ENCODE data around the gene KCNT2.

DNA sequence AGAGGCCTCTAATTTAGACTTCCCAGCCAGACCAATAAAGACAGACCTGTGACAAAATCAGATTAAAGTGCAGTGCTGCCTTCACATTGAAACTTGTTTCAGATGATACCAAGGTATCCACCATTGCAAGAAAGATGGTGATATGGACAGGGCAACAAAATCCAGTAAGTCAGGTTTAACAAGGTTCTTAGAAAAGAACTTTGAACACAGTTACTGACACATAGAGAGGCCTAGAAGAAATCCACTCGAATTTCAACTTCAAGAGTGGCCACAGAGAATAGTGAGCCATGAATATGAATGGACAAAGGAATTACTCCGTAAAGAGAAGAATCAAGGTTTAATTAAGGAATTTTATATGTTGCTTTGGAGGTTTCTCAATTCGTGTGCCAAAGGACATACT lies 230.4 kb downstream of the KCNT2 start:
- TF ChIP-seq POLR2A (IDR thresholded peaks at IDR 0.05), result no peak
- TF ChIP-seq, protein P1, sequence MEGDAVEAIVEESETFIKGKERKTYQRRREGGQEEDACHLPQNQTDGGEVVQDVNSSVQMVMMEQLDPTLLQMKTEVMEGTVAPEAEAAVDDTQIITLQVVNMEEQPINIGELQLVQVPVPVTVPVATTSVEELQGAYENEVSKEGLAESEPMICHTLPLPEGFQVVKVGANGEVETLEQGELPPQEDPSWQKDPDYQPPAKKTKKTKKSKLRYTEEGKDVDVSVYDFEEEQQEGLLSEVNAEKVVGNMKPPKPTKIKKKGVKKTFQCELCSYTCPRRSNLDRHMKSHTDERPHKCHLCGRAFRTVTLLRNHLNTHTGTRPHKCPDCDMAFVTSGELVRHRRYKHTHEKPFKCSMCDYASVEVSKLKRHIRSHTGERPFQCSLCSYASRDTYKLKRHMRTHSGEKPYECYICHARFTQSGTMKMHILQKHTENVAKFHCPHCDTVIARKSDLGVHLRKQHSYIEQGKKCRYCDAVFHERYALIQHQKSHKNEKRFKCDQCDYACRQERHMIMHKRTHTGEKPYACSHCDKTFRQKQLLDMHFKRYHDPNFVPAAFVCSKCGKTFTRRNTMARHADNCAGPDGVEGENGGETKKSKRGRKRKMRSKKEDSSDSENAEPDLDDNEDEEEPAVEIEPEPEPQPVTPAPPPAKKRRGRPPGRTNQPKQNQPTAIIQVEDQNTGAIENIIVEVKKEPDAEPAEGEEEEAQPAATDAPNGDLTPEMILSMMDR (IDR thresholded peaks at IDR 0.05), result no peak

Data from heart left ventricle (tissue), 13 donors.